GM12874 (cell line): Measurements from ENCODE around the gene IL22.

Experiments
- CTCF ChIP-seq: IDR thresholded peaks from 2 replicates; pipeline ENCODE4 v1.5.1; 2011; ENCODE audit warnings: low read depth, mild to moderate bottlenecking, control low read depth, low read length, moderate library complexity; ENCODE audit not compliant: insufficient read depth

Gene IL22, protein sequence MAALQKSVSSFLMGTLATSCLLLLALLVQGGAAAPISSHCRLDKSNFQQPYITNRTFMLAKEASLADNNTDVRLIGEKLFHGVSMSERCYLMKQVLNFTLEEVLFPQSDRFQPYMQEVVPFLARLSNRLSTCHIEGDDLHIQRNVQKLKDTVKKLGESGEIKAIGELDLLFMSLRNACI

GRCh38 chr12:68253504-68253903 is at the start of gene IL22:
Gene IL22, minus strand, starts transcription at chr12:68253604. Its CDS starts 156 bp downstream, at chr12:68253448.
- no peak for TF ChIP-seq CTCF

GRCh38 chr12:68297929-68298328 is 44.5 kb upstream of the IL22 start:
- TF ChIP-seq CTCF, result no peak

GRCh38 chr12:68294251-68294650 is 40.8 kb upstream of the IL22 start:
- no peak for TF ChIP-seq CTCF

DNA sequence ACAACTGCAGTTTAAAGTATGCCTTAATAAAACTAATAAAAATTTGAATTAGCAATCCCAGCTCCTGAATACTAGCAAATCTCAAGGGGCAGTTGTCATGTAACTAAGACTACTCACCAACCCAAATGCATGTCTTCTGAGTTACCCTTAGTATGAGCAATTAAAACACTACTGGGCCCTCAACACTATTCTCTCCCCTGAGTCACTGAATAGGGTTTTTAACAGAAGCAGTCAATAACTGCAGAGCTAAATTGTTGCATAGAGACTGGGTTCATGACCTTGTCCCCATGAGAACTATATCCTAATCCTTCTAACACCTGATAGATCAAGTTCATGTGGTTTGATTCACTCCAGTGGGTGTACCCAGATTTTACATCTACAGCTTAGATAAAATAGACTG is 39.9 kb upstream of the IL22 start:
- TF ChIP-seq CTCF, result no peak

GRCh38 chr12:68292151-68292943 is 38.9 kb upstream of the IL22 start:
- TF ChIP-seq CTCF, result no peak

- TF ChIP-seq CTCF, result no peak
Measured at GRCh38 chr12:68291396-68292036, 38.1 kb upstream of the IL22 start.

DNA sequence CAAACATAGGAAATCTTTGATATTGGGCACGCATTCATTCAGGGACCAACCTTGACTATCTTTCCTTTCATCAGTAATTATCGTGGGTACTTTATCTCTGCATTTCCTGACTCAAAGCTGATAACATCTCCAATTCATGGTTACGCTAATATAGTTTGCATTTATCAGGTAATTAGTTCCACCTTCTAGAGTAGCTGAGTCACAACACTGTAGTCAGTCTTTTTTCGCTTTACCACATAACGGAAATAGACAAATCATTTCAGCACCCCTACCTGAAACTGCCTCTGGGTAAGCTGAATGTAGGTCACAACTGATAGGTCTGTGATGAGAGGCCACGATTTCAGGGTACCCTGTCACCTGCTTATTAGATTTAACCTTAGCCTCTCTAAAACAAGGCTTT is 36.7 kb upstream of the IL22 start:
- no peak for TF ChIP-seq CTCF
